Measurements from ENCODE around the gene ABR. TPM values are rescaled to one million over a fixed set of nuclear protein-coding genes. Genes with fewer than 3 reads are reported as not detected.
A peak's percentile ranks its signal among the peaks of the same experiment; 100 is the strongest.

Gene ABR
- polyA plus RNA-seq, 3 donors: 19.8 to 160 (median 26.0) TPM

DNA sequence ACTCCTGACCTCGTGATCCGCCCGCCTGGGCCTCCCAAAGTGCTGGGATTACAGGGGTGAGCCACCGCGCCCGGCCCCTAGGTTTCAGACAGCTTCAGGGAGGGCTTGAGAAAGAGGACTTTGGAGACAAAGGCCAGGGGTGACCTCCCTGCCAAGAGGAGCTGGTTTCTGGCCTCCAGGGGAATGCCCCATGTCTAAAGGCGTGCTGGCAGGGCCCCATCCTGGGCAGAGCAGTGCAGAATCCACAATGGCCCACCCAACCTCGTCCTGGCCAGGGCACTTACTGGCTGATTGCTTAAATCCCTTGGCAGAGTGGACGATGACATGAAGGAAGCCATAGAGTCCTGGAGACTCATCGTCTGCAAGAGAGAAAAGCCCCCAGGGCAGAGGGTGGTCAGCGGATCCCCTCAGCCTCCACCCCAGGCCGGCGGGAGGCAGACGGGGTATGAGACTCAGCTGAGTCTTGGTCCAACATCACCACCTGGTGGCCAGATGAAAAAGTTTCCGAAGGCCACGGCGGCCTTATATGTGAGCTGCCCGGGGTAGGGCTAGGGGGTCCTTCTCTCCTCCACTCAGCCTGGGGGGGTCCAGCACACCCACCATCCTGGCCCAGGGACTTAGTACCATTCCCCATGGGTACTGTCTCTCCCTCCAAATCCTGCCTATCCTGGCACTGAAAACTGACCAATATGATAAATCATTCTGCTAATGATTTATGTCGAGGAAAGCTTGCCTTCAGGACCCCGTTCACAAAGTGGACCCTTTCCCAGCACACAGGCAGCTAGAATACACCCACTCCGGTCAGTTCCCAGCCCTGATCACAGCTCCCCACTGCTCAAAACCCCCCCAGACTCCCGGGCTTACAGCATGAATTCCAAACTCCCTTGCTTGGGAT lies 123.8 kb downstream of the ABR start:
- no peak overlapping the region for H3K4me3 ChIP-seq (replicated peaks in 1 of 3; ENCODE audit: low read depth in 2 of 3, low read length in 3 of 3)
- H3K4me3 Mint-ChIP-seq: no peak overlapping the region
- DNase-seq: peak; percentile 32 to 45 (median 40)
- 86% methylated on average over 14 of the region's 22 CpGs for WGBS (ENCODE audit: insufficient coverage)
- intact Hi-C loops (cut with micrococcal nuclease): loop anchor here in 1 of 2 donors (10.0 kb wide), 1 partner anchor 51 kb away; no protein-coding TSS in a partner anchor
- H3K9me3 ChIP-seq (replicated peaks in 1 of 2; ENCODE audit: control insufficient read depth in 1 of 2, insufficient read depth in 1 of 2, low read length in 2 of 2): no peaks in the 10 kb centered on the region
- H4K20me1 ChIP-seq (ENCODE audit: insufficient read depth, low read length): peaks cover 76% of the 10 kb centered on the region
- peaks cover 69 to 83% of the 10 kb centered on the region in 2 donors for H3K36me3 ChIP-seq (replicated peaks in 1 of 2; ENCODE audit: control insufficient read depth in 1 of 2, insufficient read depth in 2 of 2, low read length in 2 of 2)
- H3K9ac ChIP-seq (ENCODE audit: insufficient read depth, low read length, poor library complexity, severe bottlenecking): no peak overlapping the region
- peaks cover 2% of the 10 kb centered on the region for H3K4me1 Mint-ChIP-seq
- peaks cover 54 to 80% of the 10 kb centered on the region in 2 donors for H3K36me3 Mint-ChIP-seq
- H3K4me2 ChIP-seq (replicated peaks; ENCODE audit: extremely low read depth, low read length, poor library complexity, severe bottlenecking): no peak overlapping the region
- TF ChIP-seq, protein P1, sequence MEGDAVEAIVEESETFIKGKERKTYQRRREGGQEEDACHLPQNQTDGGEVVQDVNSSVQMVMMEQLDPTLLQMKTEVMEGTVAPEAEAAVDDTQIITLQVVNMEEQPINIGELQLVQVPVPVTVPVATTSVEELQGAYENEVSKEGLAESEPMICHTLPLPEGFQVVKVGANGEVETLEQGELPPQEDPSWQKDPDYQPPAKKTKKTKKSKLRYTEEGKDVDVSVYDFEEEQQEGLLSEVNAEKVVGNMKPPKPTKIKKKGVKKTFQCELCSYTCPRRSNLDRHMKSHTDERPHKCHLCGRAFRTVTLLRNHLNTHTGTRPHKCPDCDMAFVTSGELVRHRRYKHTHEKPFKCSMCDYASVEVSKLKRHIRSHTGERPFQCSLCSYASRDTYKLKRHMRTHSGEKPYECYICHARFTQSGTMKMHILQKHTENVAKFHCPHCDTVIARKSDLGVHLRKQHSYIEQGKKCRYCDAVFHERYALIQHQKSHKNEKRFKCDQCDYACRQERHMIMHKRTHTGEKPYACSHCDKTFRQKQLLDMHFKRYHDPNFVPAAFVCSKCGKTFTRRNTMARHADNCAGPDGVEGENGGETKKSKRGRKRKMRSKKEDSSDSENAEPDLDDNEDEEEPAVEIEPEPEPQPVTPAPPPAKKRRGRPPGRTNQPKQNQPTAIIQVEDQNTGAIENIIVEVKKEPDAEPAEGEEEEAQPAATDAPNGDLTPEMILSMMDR (IDR thresholded peaks at IDR 0.05): peak; percentile 89
- no peaks in the 10 kb centered on the region for H3K4me1 ChIP-seq (ENCODE audit: control insufficient read depth in 1 of 2, insufficient read depth in 2 of 2, low read length in 2 of 2)
- no peaks in the 10 kb centered on the region for H3K27me3 ChIP-seq (ENCODE audit: control insufficient read depth in 2 of 2, insufficient read depth in 2 of 2, low read length in 2 of 2)
- peak overlapping the region in 2 of 7 donors; percentile 53 to 74 for H3K27ac Mint-ChIP-seq
- peak overlapping the region in 1 of 2 donors; percentile 45 for H3K27ac ChIP-seq (ENCODE audit: low read depth in 1 of 2, low read length in 2 of 2)
- no peaks in the 10 kb centered on the region for H3K9me3 Mint-ChIP-seq
- H2AFZ ChIP-seq (ENCODE audit: insufficient read depth, low read depth, low read length, poor library complexity, severe bottlenecking): no peak overlapping the region
- peaks cover 0 to 1% (median 0%) of the 10 kb centered on the region in 3 donors for H3K27me3 Mint-ChIP-seq (ENCODE audit: low read depth in 3 of 3)
- no peaks in the 10 kb centered on the region for H3K79me2 ChIP-seq (ENCODE audit: insufficient read depth, low read length)

- no peak overlapping the region for H3K4me2 ChIP-seq (replicated peaks; ENCODE audit: extremely low read depth, low read length, poor library complexity, severe bottlenecking)
- no peaks in the 10 kb centered on the region for H3K4me1 ChIP-seq (ENCODE audit: control insufficient read depth in 1 of 2, insufficient read depth in 2 of 2, low read length in 2 of 2)
- no peak overlapping the region for H3K9ac ChIP-seq (ENCODE audit: insufficient read depth, low read length, poor library complexity, severe bottlenecking)
- no peak overlapping the region for H3K4me3 ChIP-seq (replicated peaks in 1 of 3; ENCODE audit: low read depth in 2 of 3, low read length in 3 of 3)
- H3K4me1 Mint-ChIP-seq: no peaks in the 10 kb centered on the region
- H3K27ac ChIP-seq (ENCODE audit: low read depth in 1 of 2, low read length in 2 of 2): no peak overlapping the region
- no peaks in the 10 kb centered on the region for H3K9me3 ChIP-seq (replicated peaks in 1 of 2; ENCODE audit: control insufficient read depth in 1 of 2, insufficient read depth in 1 of 2, low read length in 2 of 2)
- intact Hi-C loops (cut with micrococcal nuclease): loop anchor here in 1 of 2 donors (10.0 kb wide), 1 partner anchor 50 kb away; no protein-coding TSS in a partner anchor
- no peaks in the 10 kb centered on the region for H3K79me2 ChIP-seq (ENCODE audit: insufficient read depth, low read length)
- no peak for DNase-seq
- H3K27me3 ChIP-seq (ENCODE audit: control insufficient read depth in 2 of 2, insufficient read depth in 2 of 2, low read length in 2 of 2): no peaks in the 10 kb centered on the region
- no peak overlapping the region for H2AFZ ChIP-seq (ENCODE audit: insufficient read depth, low read depth, low read length, poor library complexity, severe bottlenecking)
- WGBS (ENCODE audit: insufficient coverage): 92% methylated on average over 16 of the region's 16 CpGs
- no peak overlapping the region for H3K27ac Mint-ChIP-seq
- no peak overlapping the region for H3K4me3 Mint-ChIP-seq
- H4K20me1 ChIP-seq (ENCODE audit: insufficient read depth, low read length): peaks cover 81% of the 10 kb centered on the region
- TF ChIP-seq, protein P1 (IDR thresholded peaks at IDR 0.05): no peak
- peaks cover 0 to 2% (median 0%) of the 10 kb centered on the region in 3 donors for H3K27me3 Mint-ChIP-seq (ENCODE audit: low read depth in 3 of 3)
- H3K36me3 Mint-ChIP-seq: peaks cover 52 to 81% of the 10 kb centered on the region in 2 donors
- H3K9me3 Mint-ChIP-seq: no peaks in the 10 kb centered on the region
- H3K36me3 ChIP-seq (replicated peaks in 1 of 2; ENCODE audit: control insufficient read depth in 1 of 2, insufficient read depth in 2 of 2, low read length in 2 of 2): peaks cover 73 to 83% of the 10 kb centered on the region in 2 donors
These were observed 124.5 kb downstream of the ABR start for GRCh38 chr17:1055231-1055630.
